Panc1 (cell line): Measurements from ENCODE around the gene VPS18. TPM values are rescaled to one million over a fixed set of nuclear protein-coding genes. Genes with fewer than 3 reads are reported as not detected.

Experiments
- ATAC-seq: fragments of 200-7000 bp; cut with Tn5 transposase; 2 replicates; pipeline ENCODE4 v1.9.1; 2020; ENCODE audit warnings: mild to moderate bottlenecking, moderate library complexity
- BruUV-seq: library from RNA; stranded (reverse); fragments of 400-500 nt; replicated peaks from 2 replicates; lab custom pipeline; 2021; lab: Mats Ljungman, UMichigan
- CTCF ChIA-PET: fragments of 300-600 bp; sonication (Branson Sonifier 250); formaldehyde crosslinking; loops from one replicate; lab custom pipeline; 2022; ENCODE audit warnings: antibody characterized with exemption; lab: Charles Lee
- POLR2A ChIA-PET: fragments of 300-600 bp; sonication (Branson Sonifier 250); formaldehyde crosslinking; loops from one replicate; lab custom pipeline; 2022; ENCODE audit warnings: antibody characterized with exemption; lab: Charles Lee
- DNase-seq: peaks from one replicate; pipeline ENCODE4 v3.0.0-alpha.2; 2010; ENCODE audit warnings: low read depth, low spot score
- H3K27ac ChIP-seq: 2 replicates; pipeline ENCODE4 v1.5.1; 2011; ENCODE audit warnings: mild to moderate bottlenecking, low read length, inconsistent platforms
- H3K27me3 ChIP-seq: fragments of 200-500 bp; sonication (Bioruptor generic); 2 replicates; pipeline ENCODE4 v1.6.0; 2014; ENCODE audit warnings: low read length, inconsistent platforms; ENCODE audit not compliant: control insufficient read depth, insufficient read depth
- H3K36me3 ChIP-seq: fragments of 200-500 bp; sonication (Bioruptor generic); 2 replicates; pipeline ENCODE4 v1.5.1; 2014; ENCODE audit warnings: inconsistent platforms, mild to moderate bottlenecking, low read length, moderate library complexity; ENCODE audit not compliant: control insufficient read depth, insufficient read depth
- H3K4me1 ChIP-seq: 2 replicates; pipeline ENCODE4 v1.5.1; 2011; ENCODE audit warnings: inconsistent platforms, mild to moderate bottlenecking, low read length, moderate library complexity; ENCODE audit not compliant: control insufficient read depth, insufficient read depth
- H3K4me3 ChIP-seq, 2 experiments: 2 replicates each; pipeline ENCODE4 v1.5.1; 2011 to 2012; ENCODE audit warnings: low read depth in 2 of 2, low read length in 2 of 2, mild to moderate bottlenecking in 2 of 2, inconsistent platforms in 1 of 2, moderate library complexity in 1 of 2
- H3K9me3 ChIP-seq: fragments of 200-500 bp; sonication (Bioruptor generic); 2 replicates; pipeline ENCODE4 v1.5.1; 2014; ENCODE audit warnings: low read depth, mild to moderate bottlenecking, inconsistent platforms, low read length, moderate library complexity; ENCODE audit not compliant: control insufficient read depth, insufficient read depth
- CTCF ChIP-seq: fragments of 450-650 bp; IDR thresholded peaks from 2 replicates; pipeline ENCODE4 v1.5.1; 2017; ENCODE audit warnings: mild to moderate bottlenecking
- POLR2AphosphoS5 ChIP-seq: IDR thresholded peaks from 2 replicates; pipeline ENCODE4 v1.6.1; 2012; ENCODE audit warnings: mild to moderate bottlenecking, low read depth, low read length, moderate library complexity
- REST ChIP-seq, 2 experiments: IDR thresholded peaks; 2 replicates each; pipeline ENCODE4 v1.6.1; 2011 to 2012; ENCODE audit warnings: low read depth in 2 of 2, control low read depth in 1 of 2, low read length in 1 of 2, mild to moderate bottlenecking in 1 of 2, moderate library complexity in 1 of 2; ENCODE audit not compliant: insufficient read depth in 1 of 2
- SIN3A ChIP-seq: IDR thresholded peaks from 2 replicates; pipeline ENCODE4 v1.6.1; 2012; ENCODE audit warnings: low read depth, mild to moderate bottlenecking, low read length, moderate library complexity, borderline replicate concordance; ENCODE audit not compliant: insufficient read depth
- TCF7L2 ChIP-seq: IDR thresholded peaks from 2 replicates; pipeline ENCODE4 v1.6.1; 2011; ENCODE audit warnings: mild to moderate bottlenecking, low read depth, low read length, inconsistent platforms
- in situ Hi-C: cut with HindIII; loops from 2 replicates; pipeline ENCODE4 v1.10.0; 2016; ENCODE audit warnings: low sequenced_read_pairs, low pct_unique_long_range_greater_than_20kb
- intact Hi-C: fragments of 100-400 bp; cut with micrococcal nuclease; formaldehyde crosslinking; loops from one replicate; pipeline ENCODE4 v1.10.0; 2022; ENCODE audit not compliant: unreplicated experiment
- total RNA-seq: library from RNA; stranded (reverse); gene quantifications from one replicate; pipeline ENCODE4 v1.2.1, GENCODE V29; 2021; ENCODE audit not compliant: unreplicated experiment

Gene VPS18
- total RNA-seq, 1 experiment from 2014 or later, result 46.7 TPM

- ChIA-PET CTCF (no interaction called here), POLR2A (interaction anchor here (0.5 kb wide), 1 partner anchor 134 kb away, joined by 4 read pairs; no protein-coding TSS in a partner anchor)
- no peak for ATAC-seq
- Histone ChIP-seq H3K27me3 (no peaks in the 10 kb centered on the region), H3K9me3 (no peaks in the 10 kb centered on the region), H3K4me1 (peaks cover 14% of the 10 kb centered on the region), H3K36me3 (no peaks in the 10 kb centered on the region), H3K4me3 (no peak overlapping the region), H3K27ac (no peak overlapping the region)
- intact Hi-C loops, result no loop called here
- in situ Hi-C loops, result no loop called here
- TF ChIP-seq REST (IDR thresholded peaks at IDR 0.05; ENCODE audit: insufficient read depth in 1 of 2, low read depth in 2 of 2, low read length in 1 of 2), result no peak
- no peak for TF ChIP-seq TCF7L2
- TF ChIP-seq POLR2AphosphoS5, result no peak
- TF ChIP-seq SIN3A, result no peak
- no peak for TF ChIP-seq CTCF
- BruUV-seq, result no TSS peak
- DNase-seq, result no peak
Observed at GRCh38 chr15:40936709-40937666, 42.7 kb downstream of the VPS18 start.

- Histone ChIP-seq H3K4me3 (no peak overlapping the region), H3K4me1 (peaks cover 19% of the 10 kb centered on the region), H3K9me3 (no peaks in the 10 kb centered on the region), H3K27me3 (no peaks in the 10 kb centered on the region), H3K36me3 (no peaks in the 10 kb centered on the region), H3K27ac (no peak overlapping the region)
- in situ Hi-C loops (no loop called here), intact Hi-C loops (no loop called here)
- no TSS peak for BruUV-seq
- DNase-seq (no peak), ATAC-seq (peak; percentile 49; the same call in 1 of the 2 replicates)
- CTCF ChIA-PET, result interaction anchor here (0.6 kb wide), 1 partner anchor 33 kb away, joined by 4 read pairs; no protein-coding TSS in a partner anchor
- POLR2A ChIA-PET, result interaction anchor here (0.5 kb wide), 1 partner anchor 70 kb away, joined by 3 read pairs; no protein-coding TSS in a partner anchor
- TF ChIP-seq TCF7L2 (no peak), CTCF (peak; percentile 74)
Observed at GRCh38 chr15:40937762-40938535, 43.7 kb downstream of the VPS18 start.
